KG1 (cell line): ENCODE measurements around the gene TRPM3.
A peak's percentile ranks its signal among the peaks of the same experiment; 100 is the strongest.

Experiments
- DNase-seq: peaks from one replicate; lab custom pipeline; 2025; lab: John Stamatoyannopoulos, UW

The TRPM3 gene

GRCh38 chr9:71121275-71122021, at the start of gene TRPM3:
TRPM3 (minus strand) TSS chr9:71121621; CDS start chr9:71121354, 267 bp downstream.
- DNase-seq, result no peak

- no peak for DNase-seq
Observed at GRCh38 chr9:71168418-71168817, 47.0 kb upstream of the TRPM3 start.

- DNase-seq, result no peak
Observed at GRCh38 chr9:71162126-71162525, 40.7 kb upstream of the TRPM3 start.

DNA sequence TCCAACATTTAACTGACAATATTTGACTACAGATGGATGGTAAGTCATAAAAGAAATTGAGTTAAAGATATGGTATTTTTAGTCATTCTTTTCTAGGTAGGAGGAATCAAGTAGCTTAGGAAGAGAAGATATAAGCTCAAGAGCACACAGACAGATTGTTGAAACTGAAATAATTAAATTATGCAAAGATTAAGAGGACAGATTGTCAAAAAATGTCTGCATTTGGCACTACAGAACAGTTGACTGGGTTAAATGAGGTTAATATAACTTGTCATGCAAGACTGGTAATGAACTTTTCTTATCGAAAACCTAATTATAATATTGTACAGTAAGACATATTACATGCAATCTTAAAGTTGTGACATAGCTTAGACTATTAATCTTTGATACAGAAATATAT, 36.3 kb upstream of the TRPM3 start:
- no peak for DNase-seq

- no peak for DNase-seq
Observed at GRCh38 chr9:71147368-71147767, 25.9 kb upstream of the TRPM3 start.

GRCh38 chr9:71146511-71146910, 25.1 kb upstream of the TRPM3 start:
- DNase-seq, result no peak

- peak; percentile 62 for DNase-seq
Observed at GRCh38 chr9:71145179-71145578, 23.8 kb upstream of the TRPM3 start.

GRCh38 chr9:71144495-71144894, 23.1 kb upstream of the TRPM3 start:
- no peak for DNase-seq

DNA sequence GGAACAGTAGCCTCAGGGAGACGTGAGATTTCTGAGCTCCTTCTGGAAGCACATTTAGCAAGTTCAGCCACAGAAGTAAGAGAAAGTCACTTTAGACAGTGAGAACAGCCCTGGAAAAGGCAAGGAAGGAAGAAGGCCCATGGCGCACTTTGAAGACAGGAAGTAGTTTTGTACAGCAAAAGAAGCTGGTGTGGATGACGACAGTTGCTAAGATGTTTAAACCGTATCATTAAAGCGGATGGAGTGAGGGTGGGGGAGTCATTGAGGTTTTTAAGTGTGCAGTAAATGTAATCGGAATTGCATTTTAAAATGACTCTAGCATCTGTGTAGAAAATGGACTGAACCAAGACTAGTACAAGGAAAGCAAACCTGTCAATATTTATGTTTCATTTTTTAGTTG, 15.3 kb upstream of the TRPM3 start:
- no peak for DNase-seq

DNA sequence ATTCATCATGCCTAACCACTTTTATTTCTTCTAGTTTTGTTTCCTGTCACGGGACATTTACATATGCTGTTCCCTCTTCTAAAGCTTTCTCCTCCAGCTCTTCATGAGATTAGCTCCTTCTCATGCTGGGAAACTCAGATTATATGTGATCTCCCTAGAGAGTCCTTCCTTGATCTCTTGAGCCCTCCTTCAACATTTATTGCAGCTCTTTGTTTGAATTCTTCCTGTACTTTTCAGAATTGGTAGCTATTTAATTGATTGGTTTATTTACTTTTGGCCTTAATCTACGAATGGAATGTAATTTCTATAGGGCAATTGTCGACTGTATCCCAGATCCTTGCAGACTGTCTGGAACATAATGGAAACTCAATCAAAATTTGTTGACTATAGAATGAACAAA, 9.7 kb upstream of the TRPM3 start:
- no peak for DNase-seq

DNA sequence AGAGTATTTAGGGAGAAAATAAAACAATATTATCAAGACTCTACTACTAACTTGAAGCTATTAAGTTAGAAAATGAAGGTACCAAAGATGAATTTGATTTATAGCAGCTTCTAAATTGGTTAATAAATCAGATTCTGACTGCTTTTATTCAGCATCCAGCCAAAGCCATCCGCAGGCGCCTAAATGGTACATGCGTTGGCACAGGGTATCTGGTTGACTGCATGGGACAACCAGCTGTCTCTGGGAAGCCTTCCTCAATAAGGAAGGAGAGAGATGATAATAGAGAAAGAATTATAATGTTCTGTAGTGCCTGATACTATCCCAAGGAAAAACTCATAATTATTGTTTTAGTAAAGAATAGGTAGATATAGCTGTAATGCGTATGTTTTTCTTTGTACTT, 9.1 kb upstream of the TRPM3 start:
- no peak for DNase-seq

DNA sequence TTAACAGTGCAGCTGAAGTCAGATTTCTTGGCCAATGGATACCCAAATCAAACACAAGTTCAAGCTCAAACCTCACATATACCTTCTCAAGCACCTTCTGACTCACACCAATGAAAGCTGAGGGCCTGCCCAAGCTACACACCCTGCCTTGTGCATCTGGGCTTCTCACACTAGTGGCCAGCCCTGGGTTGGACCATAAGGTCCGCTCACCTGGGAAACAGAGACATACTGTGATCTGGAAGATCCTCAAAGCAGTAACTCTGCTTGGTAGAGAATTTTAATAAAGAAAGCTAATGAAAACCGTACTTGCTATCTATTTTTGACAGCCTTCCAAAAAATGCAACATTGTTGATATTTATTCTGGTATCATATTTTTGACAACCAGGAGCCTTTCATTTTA, 7.4 kb upstream of the TRPM3 start:
- no peak for DNase-seq

DNA sequence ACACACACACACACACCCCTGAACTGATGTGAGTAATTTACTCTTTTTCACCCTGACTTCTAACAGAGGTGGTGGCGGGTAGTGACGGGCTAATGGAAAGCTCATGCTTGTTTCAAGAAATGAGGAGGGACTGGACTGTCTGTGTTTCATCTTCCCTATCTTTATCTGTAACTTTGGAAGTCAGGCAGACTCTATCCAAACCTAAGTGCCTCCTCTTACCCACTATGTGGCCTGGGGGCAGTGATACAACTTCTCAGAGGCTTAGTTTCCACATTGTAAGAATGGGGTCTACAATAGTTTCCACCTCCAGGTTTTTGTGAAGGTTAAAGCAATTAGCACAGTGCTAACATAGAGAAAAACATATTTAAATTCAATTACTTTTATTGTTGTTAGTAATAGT, 5.9 kb upstream of the TRPM3 start:
- DNase-seq, result no peak

- no peak for DNase-seq
Observed at GRCh38 chr9:71122421-71122820, 1.0 kb upstream of the TRPM3 start.

DNA sequence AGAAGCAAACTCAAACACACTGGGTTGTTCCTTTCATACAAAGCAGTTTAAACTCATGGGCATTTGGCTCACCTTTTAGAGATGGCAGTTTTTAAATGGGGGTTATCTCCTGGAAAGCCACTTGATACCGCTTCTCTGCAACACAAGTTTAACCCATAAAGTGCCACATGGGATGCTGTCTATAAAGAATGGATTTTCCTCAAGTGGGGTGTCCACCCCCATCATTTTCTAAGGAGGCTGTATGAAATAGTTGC, 528 bp upstream of the TRPM3 start:
- no peak for DNase-seq

- no peak for DNase-seq
Observed at GRCh38 chr9:71120501-71121247, 747 bp downstream of the TRPM3 start.

- DNase-seq, result no peak
Observed at GRCh38 chr9:71119746-71120145, 1.7 kb downstream of the TRPM3 start.

DNA sequence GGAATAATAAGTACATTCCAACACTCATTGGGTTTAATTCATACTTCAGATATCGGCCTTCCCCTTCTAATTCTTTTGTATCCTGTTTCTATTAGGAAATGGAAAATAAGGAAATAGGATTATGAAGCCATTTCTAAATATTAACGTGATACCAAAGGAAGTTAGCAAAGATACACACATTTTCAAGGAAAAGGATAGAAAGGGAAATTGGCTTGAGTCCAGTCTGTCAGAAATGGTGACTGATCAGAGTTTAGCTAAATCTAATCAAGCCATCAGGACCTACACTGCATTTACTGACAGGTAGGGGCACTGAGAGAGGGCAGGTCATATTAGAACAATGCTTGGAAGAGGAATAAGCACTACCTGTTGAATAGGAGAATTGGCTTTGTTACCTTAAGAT, 3.1 kb downstream of the TRPM3 start:
- no peak for DNase-seq

GRCh38 chr9:71115448-71115975, 5.9 kb downstream of the TRPM3 start:
- no peak for DNase-seq

DNA sequence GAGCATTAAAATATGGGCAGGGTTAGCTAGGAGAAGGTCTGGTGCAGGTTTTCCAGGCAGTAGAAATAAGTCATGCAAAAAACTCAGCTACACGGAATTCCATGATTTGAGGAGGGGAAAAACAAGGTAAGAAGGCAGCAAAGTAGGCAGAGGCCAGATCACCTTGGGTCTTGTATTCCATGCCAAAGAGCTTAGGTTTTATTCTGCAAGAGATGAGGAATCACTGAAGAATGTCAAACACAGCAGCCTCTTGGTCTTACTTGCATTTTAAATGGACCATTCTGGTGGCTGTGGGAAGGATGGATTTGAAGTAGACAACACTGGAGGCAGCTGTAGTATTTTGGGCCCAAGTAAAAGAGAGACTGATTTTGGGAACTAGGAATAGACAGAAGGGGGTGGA, 8.6 kb downstream of the TRPM3 start:
- DNase-seq, result no peak

DNA sequence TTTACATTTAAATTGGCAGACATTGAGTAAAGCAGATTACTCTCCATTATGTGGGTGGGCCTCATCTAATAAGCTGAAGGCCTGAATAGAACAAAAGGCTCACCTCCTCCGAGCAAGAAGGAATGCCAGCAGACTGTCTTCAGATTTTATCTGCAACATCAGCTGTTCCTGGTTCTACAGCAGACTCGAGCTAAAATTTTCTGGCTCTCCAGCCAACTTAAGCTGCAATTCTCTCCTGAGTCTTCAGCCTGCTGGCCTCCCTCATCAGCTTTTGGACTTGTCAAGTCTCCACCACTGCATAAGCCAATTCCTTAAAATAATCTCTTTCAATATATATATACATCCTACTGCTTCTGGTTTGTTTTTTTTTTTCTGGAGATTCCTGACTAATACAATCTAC, 12.5 kb downstream of the TRPM3 start:
- DNase-seq, result no peak

DNA sequence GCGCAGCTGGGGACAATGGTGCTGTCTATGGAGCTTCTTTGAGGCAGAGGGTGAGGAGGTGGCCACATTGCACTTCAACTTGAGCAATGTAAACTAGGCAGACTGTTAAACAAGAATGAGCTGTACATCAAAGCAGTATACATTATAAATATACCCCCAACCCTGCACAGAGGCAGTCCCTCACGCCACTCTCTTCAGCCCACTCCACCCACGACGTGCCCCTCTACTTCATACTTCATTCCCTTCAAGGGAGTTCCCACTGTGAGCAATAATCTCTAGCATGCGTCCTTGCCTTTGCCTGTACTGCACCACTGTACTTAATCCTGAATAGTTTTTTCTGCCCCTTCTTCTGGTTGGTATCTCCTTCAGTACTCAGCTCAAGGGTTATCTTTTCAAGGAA, 14.4 kb downstream of the TRPM3 start:
- no peak for DNase-seq

GRCh38 chr9:71105192-71105591, 16.2 kb downstream of the TRPM3 start:
- DNase-seq, result no peak

DNA sequence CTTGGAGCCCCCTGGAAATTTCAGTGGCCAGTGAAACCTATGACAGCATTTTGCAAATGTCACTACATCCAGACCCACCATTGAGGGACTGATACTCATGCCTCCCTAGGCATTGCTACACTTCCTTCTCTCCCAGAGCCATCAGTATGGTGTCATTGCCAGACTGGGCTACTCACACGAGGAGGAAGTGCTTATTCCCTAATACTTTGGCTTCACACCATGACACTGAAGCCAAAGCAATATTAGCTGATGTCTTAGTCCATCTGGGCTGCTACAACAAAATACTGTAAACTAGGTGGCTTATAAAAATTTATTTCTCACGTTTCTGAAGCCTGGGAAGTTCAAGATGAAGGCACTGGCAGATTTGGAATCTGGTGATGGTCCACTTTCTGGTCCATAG, 22.6 kb downstream of the TRPM3 start:
- no peak for DNase-seq
